HEK293 (cell line): ENCODE measurements around the gene LUC7L2.

Source experiments
- CTCF ChIA-PET: fragments of 350-600 bp; formaldehyde crosslinking; extraction: SDS; loops from one replicate; lab custom pipeline; 2021; ENCODE audit warnings: antibody characterized with exemption; lab: Yijun Ruan, JAX
- POLR2A ChIA-PET: fragments of 300-600 bp; formaldehyde crosslinking; extraction: SDS; loops from one replicate; lab custom pipeline; 2020; ENCODE audit warnings: antibody characterized with exemption, inconsistent platforms; lab: Yijun Ruan, JAX
- H3K27ac ChIP-seq: fragments of 200-500 bp; sonication (Bioruptor generic); 2 replicates; pipeline ENCODE4 v1.5.1; 2014; ENCODE audit warnings: low read depth, low read length, control low read depth, inconsistent platforms; ENCODE audit errors: extremely low read depth
- H3K36me3 ChIP-seq, 2 experiments: fragments of 200-500 bp in 1 of 2; sonication (Bioruptor generic) in 1 of 2; 1 replicate in 1 of 2; 2 replicates in 1 of 2; pipeline ENCODE4 v1.5.1; 2014 to 2017; ENCODE audit warnings: inconsistent platforms in 2 of 2, low read length in 2 of 2; ENCODE audit not compliant: control insufficient read depth in 2 of 2, insufficient read depth in 1 of 2
- H3K4me1 ChIP-seq: fragments of 200-500 bp; sonication (Bioruptor generic); 2 replicates; pipeline ENCODE4 v1.5.1; 2014; ENCODE audit warnings: mild to moderate bottlenecking, low read length, inconsistent platforms; ENCODE audit not compliant: control insufficient read depth, insufficient read depth
- H3K4me3 ChIP-seq: 2 replicates; pipeline ENCODE4 v1.5.1; 2011; ENCODE audit warnings: low read depth, mild to moderate bottlenecking, control low read depth, low read length, moderate library complexity
- H3K9me3 ChIP-seq: fragments of 200-500 bp; sonication (Bioruptor generic); 2 replicates; pipeline ENCODE4 v1.5.1; 2014; ENCODE audit warnings: low read depth, low read length, inconsistent platforms; ENCODE audit not compliant: control insufficient read depth, insufficient read depth
- BCL6B ChIP-seq: fragments of 450-650 bp; formaldehyde crosslinking; IDR thresholded peaks from 2 replicates; pipeline ENCODE4 v1.5.1; 2017; ENCODE audit warnings: missing biosample characterization, missing genetic modification characterization
- GFI1B ChIP-seq: fragments of 450-650 bp; formaldehyde crosslinking; IDR thresholded peaks from 2 replicates; pipeline ENCODE4 v1.5.1; 2016; ENCODE audit warnings: missing biosample characterization, missing genetic modification characterization
- MZF1 ChIP-seq: fragments of 450-650 bp; formaldehyde crosslinking; IDR thresholded peaks from 2 replicates; pipeline ENCODE4 v1.5.1; 2017; ENCODE audit warnings: missing biosample characterization, missing genetic modification characterization, borderline replicate concordance
- PRDM1 ChIP-seq: fragments of 450-650 bp; formaldehyde crosslinking; IDR thresholded peaks from 2 replicates; pipeline ENCODE4; 2016; ENCODE audit warnings: missing biosample characterization, missing genetic modification characterization
- SETDB1 ChIP-seq: IDR thresholded peaks from one replicate; pipeline ENCODE4 v1.6.1; 2017; ENCODE audit warnings: mild to moderate bottlenecking, low read length, moderate library complexity, mixed read lengths; ENCODE audit not compliant: insufficient read length
- YY1 ChIP-seq: fragments of 450-650 bp; formaldehyde crosslinking; IDR thresholded peaks from 2 replicates; pipeline ENCODE4 v1.5.1; 2018; ENCODE audit warnings: missing biosample characterization, missing genetic modification characterization
- ZBTB20 ChIP-seq: fragments of 450-650 bp; formaldehyde crosslinking; IDR thresholded peaks from 2 replicates; pipeline ENCODE4 v1.5.1; 2016; ENCODE audit warnings: missing biosample characterization, missing genetic modification characterization
- ZBTB44 ChIP-seq: fragments of 450-650 bp; IDR thresholded peaks from 2 replicates; pipeline ENCODE4 v1.5.1; 2018; ENCODE audit warnings: missing biosample characterization, mild to moderate bottlenecking, missing genetic modification characterization
- ZFP41 ChIP-seq: fragments of 450-650 bp; formaldehyde crosslinking; IDR thresholded peaks from 2 replicates; pipeline ENCODE4 v1.5.1; 2016; ENCODE audit warnings: missing biosample characterization, missing genetic modification characterization, borderline replicate concordance
- ZNF169 ChIP-seq: fragments of 450-650 bp; formaldehyde crosslinking; IDR thresholded peaks from 2 replicates; pipeline ENCODE4 v1.5.1; 2016; ENCODE audit warnings: missing biosample characterization, missing genetic modification characterization
- ZNF174 ChIP-seq: fragments of 450-650 bp; formaldehyde crosslinking; IDR thresholded peaks from 2 replicates; pipeline ENCODE4 v1.5.0; 2017; ENCODE audit warnings: missing biosample characterization, mild to moderate bottlenecking, missing genetic modification characterization
- ZNF184 ChIP-seq: fragments of 450-650 bp; IDR thresholded peaks from 2 replicates; pipeline ENCODE4 v1.5.1; 2018; ENCODE audit warnings: missing biosample characterization, mild to moderate bottlenecking, missing genetic modification characterization
- ZNF214 ChIP-seq: fragments of 450-650 bp; formaldehyde crosslinking; IDR thresholded peaks from 2 replicates; pipeline ENCODE4 v1.5.1; 2017; ENCODE audit warnings: missing biosample characterization, mild to moderate bottlenecking, missing genetic modification characterization, borderline replicate concordance
- ZNF426 ChIP-seq: fragments of 450-650 bp; formaldehyde crosslinking; IDR thresholded peaks from 2 replicates; pipeline ENCODE4 v1.5.1; 2017; ENCODE audit warnings: missing biosample characterization, missing genetic modification characterization, mild to moderate bottlenecking, inconsistent platforms, moderate library complexity
- ZNF449 ChIP-seq: fragments of 450-650 bp; formaldehyde crosslinking; IDR thresholded peaks from 2 replicates; pipeline ENCODE4 v1.5.1; 2017; ENCODE audit warnings: missing biosample characterization, mild to moderate bottlenecking, missing genetic modification characterization, moderate library complexity
- ZNF488 ChIP-seq: fragments of 450-650 bp; formaldehyde crosslinking; IDR thresholded peaks from 2 replicates; pipeline ENCODE4 v1.5.1; 2016; ENCODE audit warnings: missing biosample characterization, missing genetic modification characterization
- ZNF558 ChIP-seq: fragments of 450-650 bp; formaldehyde crosslinking; IDR thresholded peaks from 2 replicates; pipeline ENCODE4 v1.5.1; 2016; ENCODE audit warnings: missing biosample characterization, missing genetic modification characterization
- ZNF585B ChIP-seq: fragments of 450-650 bp; formaldehyde crosslinking; IDR thresholded peaks from 2 replicates; pipeline ENCODE4 v1.5.1; 2016; ENCODE audit warnings: missing biosample characterization, missing genetic modification characterization
- ZNF621 ChIP-seq: fragments of 450-650 bp; formaldehyde crosslinking; IDR thresholded peaks from 2 replicates; pipeline ENCODE4 v1.5.1; 2017; ENCODE audit warnings: missing biosample characterization, missing genetic modification characterization
- ZNF624 ChIP-seq: fragments of 450-650 bp; formaldehyde crosslinking; IDR thresholded peaks from 2 replicates; pipeline ENCODE4 v1.5.1; 2017; ENCODE audit warnings: missing biosample characterization, missing genetic modification characterization
- ZNF707 ChIP-seq: fragments of 450-650 bp; formaldehyde crosslinking; IDR thresholded peaks from 2 replicates; pipeline ENCODE4 v1.5.1; 2016; ENCODE audit warnings: missing biosample characterization, missing genetic modification characterization
- ZNF747 ChIP-seq: fragments of 450-650 bp; formaldehyde crosslinking; IDR thresholded peaks from 2 replicates; pipeline ENCODE4 v1.5.1; 2016; ENCODE audit warnings: missing biosample characterization, missing genetic modification characterization
- ZNF830 ChIP-seq: fragments of 450-650 bp; IDR thresholded peaks from 2 replicates; pipeline ENCODE4 v1.5.0; 2018; ENCODE audit warnings: missing biosample characterization, missing genetic modification characterization, low read depth, mild to moderate bottlenecking, moderate library complexity
- ZNF843 ChIP-seq: fragments of 450-650 bp; formaldehyde crosslinking; IDR thresholded peaks from 2 replicates; pipeline ENCODE4 v1.5.1; 2016; ENCODE audit warnings: missing biosample characterization, missing genetic modification characterization
- ZSCAN16 ChIP-seq: fragments of 450-650 bp; formaldehyde crosslinking; IDR thresholded peaks from 2 replicates; pipeline ENCODE4 v1.5.1; 2016; ENCODE audit warnings: missing biosample characterization, missing genetic modification characterization
- ZSCAN18 ChIP-seq: fragments of 450-650 bp; formaldehyde crosslinking; IDR thresholded peaks from 2 replicates; pipeline ENCODE4 v1.5.1; 2016; ENCODE audit warnings: missing biosample characterization, missing genetic modification characterization
- ZSCAN23 ChIP-seq: fragments of 450-650 bp; formaldehyde crosslinking; IDR thresholded peaks from 2 replicates; pipeline ENCODE4 v1.5.1; 2016; ENCODE audit warnings: missing biosample characterization, missing genetic modification characterization
- ZSCAN30 ChIP-seq: fragments of 450-650 bp; IDR thresholded peaks from 2 replicates; pipeline ENCODE4 v1.5.1; 2018; ENCODE audit warnings: missing biosample characterization, mild to moderate bottlenecking, missing genetic modification characterization, moderate library complexity
- ZXDB ChIP-seq: fragments of 450-650 bp; formaldehyde crosslinking; IDR thresholded peaks from 2 replicates; pipeline ENCODE4 v1.5.1; 2016; ENCODE audit warnings: missing biosample characterization, missing genetic modification characterization

LUC7L2 gene

GRCh38 chr7:139403601-139404000, 43.9 kb downstream of the LUC7L2 start:
- ChIA-PET CTCF (interaction anchor here (0.6 kb wide), 1 partner anchor 318 kb away, joined by 3 read pairs; no protein-coding TSS in a partner anchor), POLR2A (no interaction called here)
- no peak for TF ChIP-seq YY1 (tag by site-specific recombination)
- TF ChIP-seq ZSCAN23 (tag by site-specific recombination) = no peak
- TF ChIP-seq ZNF585B (tag by site-specific recombination) = no peak
- no peak for TF ChIP-seq ZNF843 (tag by site-specific recombination)
- no peak for TF ChIP-seq ZNF449
- no peak for TF ChIP-seq ZSCAN16 (tag by site-specific recombination)
- TF ChIP-seq GFI1B (tag by site-specific recombination) = no peak
- TF ChIP-seq ZNF830 (tag by site-specific recombination) = no peak
- no peak for TF ChIP-seq ZNF624 (tag by site-specific recombination)
- no peak for TF ChIP-seq ZNF488 (tag by site-specific recombination)
- TF ChIP-seq ZBTB44 (tag by site-specific recombination) = no peak
- no peak for TF ChIP-seq ZNF707 (tag by site-specific recombination)
- no peak for TF ChIP-seq PRDM1 (tag by site-specific recombination)
- no peak for TF ChIP-seq MZF1 (tag by site-specific recombination)
- no peak for TF ChIP-seq ZNF169
- TF ChIP-seq ZFP41 (tag by site-specific recombination) = no peak
- no peak for TF ChIP-seq ZXDB (tag by site-specific recombination)
- TF ChIP-seq ZSCAN30 (tag by site-specific recombination) = no peak
- Histone ChIP-seq H3K36me3 (peaks cover 50 to 90% of the 10 kb centered on the region in 2 experiments), H3K4me3 (no peak overlapping the region), H3K27ac (no peak overlapping the region), H3K9me3 (no peaks in the 10 kb centered on the region), H3K4me1 (no peaks in the 10 kb centered on the region)

GRCh38 chr7:139407555-139407954, 47.9 kb downstream of the LUC7L2 start:
- H3K9me3 ChIP-seq = no peaks in the 10 kb centered on the region
- H3K4me3 ChIP-seq = no peak overlapping the region
- ChIA-PET CTCF (interaction anchor here (1.1 to 1.3 kb wide), 2 partner anchors 11 to 26 kb away, joined by 3 to 4 read pairs; no protein-coding TSS in a partner anchor), POLR2A (no interaction called here)
- peaks cover 56 to 93% of the 10 kb centered on the region in 2 experiments for H3K36me3 ChIP-seq
- H3K4me1 ChIP-seq = no peaks in the 10 kb centered on the region
- H3K27ac ChIP-seq = no peak overlapping the region
- TF ChIP-seq ZNF174 (tag by site-specific recombination) = no peak
- TF ChIP-seq ZXDB (tag by site-specific recombination) = no peak
- TF ChIP-seq SETDB1 = no peak
- no peak for TF ChIP-seq ZBTB20 (tag by site-specific recombination)
- TF ChIP-seq ZNF426 = no peak
- TF ChIP-seq ZNF449 = no peak
- TF ChIP-seq ZNF558 (tag by site-specific recombination) = no peak
- TF ChIP-seq ZNF214 (tag by site-specific recombination) = no peak
- no peak for TF ChIP-seq ZNF184 (tag by site-specific recombination)
- TF ChIP-seq ZNF621 = no peak
- no peak for TF ChIP-seq ZNF747 (tag by site-specific recombination)
- TF ChIP-seq MZF1 (tag by site-specific recombination) = no peak
- no peak for TF ChIP-seq ZSCAN18
- no peak for TF ChIP-seq BCL6B (tag by site-specific recombination)
